GM12875 (cell line): ENCODE measurements around the gene TXNRD1.

Experiments used
- H3K4me3 ChIP-seq: one replicate; pipeline ENCODE4 v1.5.1; 2011; ENCODE audit warnings: low read depth, low read length, control low read depth
- CTCF ChIP-seq: IDR thresholded peaks from 2 replicates; pipeline ENCODE4 v1.5.1; 2011; ENCODE audit warnings: low read depth, mild to moderate bottlenecking, control low read depth, inconsistent platforms, low read length, moderate library complexity, borderline replicate concordance; ENCODE audit not compliant: insufficient read depth

Gene TXNRD1

GRCh38 chr12:104351057-104351983, 135.7 kb downstream of the TXNRD1 start:
- no peak for TF ChIP-seq CTCF
- no peak overlapping the region for H3K4me3 ChIP-seq

GRCh38 chr12:104352106-104352713, 136.6 kb downstream of the TXNRD1 start:
- H3K4me3 ChIP-seq, result no peak overlapping the region
- no peak for TF ChIP-seq CTCF

- TF ChIP-seq CTCF, result no peak
- no peak overlapping the region for H3K4me3 ChIP-seq
Observed at GRCh38 chr12:104353012-104353981, 137.7 kb downstream of the TXNRD1 start.

DNA sequence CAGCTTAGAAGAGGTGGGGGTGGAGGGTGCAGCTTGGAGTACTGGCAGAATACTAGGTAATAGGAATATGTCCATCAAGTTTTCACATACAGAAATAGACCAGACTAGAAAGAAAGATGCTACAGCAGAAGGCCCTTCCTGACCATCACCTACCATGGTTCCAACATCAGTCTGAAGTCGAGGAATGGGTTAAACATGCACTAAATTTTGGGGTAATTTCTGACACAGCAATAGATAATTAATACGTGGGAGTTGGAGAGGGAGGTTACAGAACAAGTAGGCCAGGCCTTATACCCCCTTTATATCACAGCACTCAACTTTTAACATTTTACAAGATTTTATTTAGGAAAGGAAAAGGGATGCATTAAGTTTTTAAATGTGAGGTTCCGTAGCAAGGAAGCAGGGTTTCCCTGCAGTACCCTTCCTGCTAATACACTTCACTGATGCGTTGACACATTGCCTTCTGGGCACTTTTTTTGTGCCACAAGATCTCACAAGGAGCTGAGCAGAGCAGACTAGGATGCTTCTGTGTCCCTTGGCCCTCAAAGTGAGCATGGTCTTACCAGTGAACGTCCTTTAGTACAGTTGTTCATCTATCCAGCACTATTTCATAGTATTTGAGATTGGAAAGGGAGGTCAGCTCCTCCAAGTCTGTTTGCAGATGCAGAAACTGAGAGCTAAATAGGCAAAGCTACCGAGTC, 138.7 kb downstream of the TXNRD1 start:
- H3K4me3 ChIP-seq, result no peak overlapping the region

GRCh38 chr12:104354868-104355570, 139.4 kb downstream of the TXNRD1 start:
- H3K4me3 ChIP-seq, result no peak overlapping the region
- TF ChIP-seq CTCF, result no peak

More for the DNA sequence above, 138.7 kb downstream of the TXNRD1 start:
- TF ChIP-seq CTCF, result no peak

GRCh38 chr12:104355630-104356029, 140.1 kb downstream of the TXNRD1 start:
- TF ChIP-seq CTCF, result no peak
- no peak overlapping the region for H3K4me3 ChIP-seq
